Upper lobe of left lung (tissue), 6 donors: ENCODE results near the gene ARHGEF7. TPM values are rescaled to one million over a fixed set of nuclear protein-coding genes. Genes with fewer than 3 reads are reported as not detected.

Experiments
- ATAC-seq, 2 donors: fragments of 200-7000 bp; cut with Tn5 transposase; one replicate each; pipeline ENCODE4 v1.9.1; 2022; ENCODE audit warnings: mild to moderate bottlenecking in 2 of 2, moderate library complexity in 2 of 2; ENCODE audit not compliant: low FRiP score in 2 of 2
- DNase-seq, 2 donors: peaks; one replicate each; pipeline ENCODE4 v3.0.0-alpha.2; 2019 to 2020
- H3K27ac ChIP-seq, 4 donors: fragments of 200-600 bp; sonication (generic); one replicate each; pipeline ENCODE4 v1.5.1; 2016 to 2019
- H3K27me3 ChIP-seq, 4 donors: fragments of 200-600 bp; sonication (generic); one replicate each; pipeline ENCODE4 v1.5.1; 2017 to 2019
- H3K36me3 ChIP-seq, 4 donors: fragments of 200-600 bp; sonication (generic); one replicate each; pipeline ENCODE4 v1.5.1; 2016 to 2019
- H3K4me1 ChIP-seq, 4 donors: fragments of 200-600 bp; sonication (generic); one replicate each; pipeline ENCODE4 v1.5.1; 2018 to 2019
- H3K4me3 ChIP-seq, 4 donors: fragments of 200-600 bp; sonication (generic); one replicate each; pipeline ENCODE4 v1.5.1; 2017 to 2019; ENCODE audit warnings: mild to moderate bottlenecking in 2 of 4, moderate library complexity in 1 of 4
- H3K9me3 ChIP-seq, 4 donors: fragments of 200-600 bp; sonication (generic); one replicate each; pipeline ENCODE4 v1.5.1; 2018 to 2019
- CTCF ChIP-seq, 6 experiments: fragments of 450-650 bp in 4 of 6; fragments of 200-600 bp in 2 of 6; sonication (generic) in 2 of 6; IDR thresholded peaks; one replicate each; pipeline ENCODE4 v1.5.1; 2016 to 2019; ENCODE audit warnings: antibody characterized with exemption in 6 of 6
- EP300 ChIP-seq, 4 donors: sonication (generic); formaldehyde crosslinking; IDR thresholded peaks; one replicate each; pipeline ENCODE4 v1.5.1; 2017; ENCODE audit warnings: antibody characterized with exemption in 4 of 4, control low read depth in 2 of 4
- POLR2A ChIP-seq, 4 donors: fragments of 450-650 bp; IDR thresholded peaks; one replicate each; pipeline ENCODE4 v1.5.1; 2016 to 2017; ENCODE audit warnings: antibody characterized with exemption in 4 of 4, mild to moderate bottlenecking in 2 of 4
- POLR2AphosphoS5 ChIP-seq, 2 donors: sonication (generic); formaldehyde crosslinking; IDR thresholded peaks; one replicate each; pipeline ENCODE4 v1.5.1; 2017; ENCODE audit warnings: antibody characterized with exemption in 2 of 2
- WGBS, 2 donors: methylation state at CpG; one replicate each; pipeline ENCODE4 v1.1.5; 2017 to 2018; 5-methylcytosine and 5-hydroxymethylcytosine counted together
- total RNA-seq, 6 donors: library from RNA; depleted of rRNA in 4 of 6; stranded (reverse); fragments of >200 nt in 4 of 6; gene quantifications; one replicate each; pipeline versions ENCODE4 v1.1.0 to v1.2.1, GENCODE V29; 2016 to 2021
- donor health status: DM: no; HTN: no; CAD: no; lungs with moderate emphysema.
- donor health status: DM: no; HTN: yes; CAD: no; lungs with severe emphysema.

Gene ARHGEF7
- total RNA-seq, 6 donors from 2014 or later: 50.3 to 130 (median 67.4) TPM

DNA sequence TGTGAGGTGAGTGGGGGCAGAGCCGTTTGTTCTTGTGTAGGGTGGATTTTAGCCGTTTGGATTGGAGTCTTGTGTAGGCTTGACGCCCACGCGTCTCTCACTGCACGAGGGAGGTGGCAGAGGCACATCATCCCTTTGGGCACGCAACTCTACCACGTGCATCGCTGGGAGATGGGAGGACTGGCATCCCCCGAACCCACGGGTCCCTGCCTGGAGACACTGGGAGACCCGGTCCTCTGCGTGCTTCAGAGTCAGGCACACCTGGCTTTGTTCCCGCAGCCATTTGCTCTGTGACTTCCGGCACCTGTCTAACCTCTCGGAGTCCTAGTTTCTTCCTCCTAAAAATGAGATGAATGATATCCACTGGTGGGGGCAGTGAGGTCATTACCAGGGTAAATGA, 6.4 kb downstream of the ARHGEF7 start:
- Histone ChIP-seq H3K36me3 (no peaks in the 10 kb centered on the region), H3K4me3 (no peak overlapping the region), H3K9me3 (no peaks in the 10 kb centered on the region), H3K27ac (no peak overlapping the region), H3K27me3 (peaks cover 0 to 2% (median 0%) of the 10 kb centered on the region in 4 donors), H3K4me1 (peaks cover 0 to under 1% (median 0%) of the 10 kb centered on the region in 4 donors)
- DNase-seq (peak in 1 of 2 donors; percentile 27), ATAC-seq (no peak)
- TF ChIP-seq CTCF (IDR thresholded peaks at IDR 0.05) (no peak), POLR2A (IDR thresholded peaks at IDR 0.05) (no peak), EP300 (IDR thresholded peaks at IDR 0.05) (no peak), POLR2AphosphoS5 (IDR thresholded peaks at IDR 0.05) (no peak)
- WGBS, 2 donors: 82 to 84% methylated on average over 6 to 16 of the region's 16 CpGs

DNA sequence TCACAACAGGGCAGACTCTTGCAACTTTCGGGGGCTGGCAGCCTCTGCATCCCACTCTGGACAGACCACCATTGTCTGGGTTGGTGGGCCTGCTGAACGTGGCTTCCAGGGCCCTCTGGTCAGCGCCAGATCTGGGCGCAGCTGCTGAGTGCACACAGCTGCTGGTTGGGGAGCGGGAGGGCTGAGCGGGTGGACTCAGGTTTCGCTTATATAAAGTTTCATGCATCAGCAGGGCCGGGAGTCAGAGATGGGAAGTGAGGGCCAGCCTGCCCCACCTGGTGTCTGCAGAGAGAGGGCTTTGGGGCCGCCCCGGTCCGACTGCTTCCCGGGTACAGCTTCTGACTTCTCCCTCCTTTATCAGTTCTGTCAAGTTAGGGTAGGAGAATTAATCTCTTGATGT, 6.9 kb downstream of the ARHGEF7 start:
- WGBS, 2 donors: 65 to 67% methylated on average over 6 to 8 of the region's 12 CpGs
- TF ChIP-seq POLR2AphosphoS5 (IDR thresholded peaks at IDR 0.05) (no peak), CTCF (IDR thresholded peaks at IDR 0.05) (no peak), EP300 (IDR thresholded peaks at IDR 0.05) (no peak), POLR2A (IDR thresholded peaks at IDR 0.05) (no peak)

DNA sequence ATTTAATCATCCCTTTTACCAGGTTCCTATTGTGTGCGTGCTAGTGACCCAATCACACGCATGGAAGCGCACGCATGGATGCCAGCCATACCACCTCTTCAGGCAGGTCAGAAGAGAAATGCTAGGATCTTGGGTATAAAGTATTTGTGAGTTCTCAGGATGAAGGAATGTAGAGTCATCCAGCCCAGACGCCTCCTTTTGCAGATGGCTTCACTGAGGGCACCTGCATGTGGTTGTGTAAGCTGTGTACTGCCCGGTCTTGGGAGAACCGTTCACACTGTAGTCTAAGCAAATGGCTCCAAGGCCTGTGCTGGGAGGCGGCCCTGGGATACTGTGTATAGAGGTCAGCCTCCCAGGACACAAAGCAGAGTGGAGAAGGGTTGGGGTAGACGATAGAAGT, 7.5 kb downstream of the ARHGEF7 start:
- no peaks in the 10 kb centered on the region for H3K4me1 ChIP-seq
- H3K4me3 ChIP-seq: no peak overlapping the region
- 91 to 100% methylated on average over 8 to 9 of the region's 9 CpGs for WGBS, 2 donors
- no peaks in the 10 kb centered on the region for H3K36me3 ChIP-seq
- ATAC-seq (no peak), DNase-seq (no peak)
- no peaks in the 10 kb centered on the region for H3K9me3 ChIP-seq
- no peaks in the 10 kb centered on the region for H3K27me3 ChIP-seq
- no peak overlapping the region for H3K27ac ChIP-seq
- TF ChIP-seq CTCF (IDR thresholded peaks at IDR 0.05) (no peak), EP300 (IDR thresholded peaks at IDR 0.05) (no peak), POLR2AphosphoS5 (IDR thresholded peaks at IDR 0.05) (no peak), POLR2A (IDR thresholded peaks at IDR 0.05) (no peak)

More for the DNA sequence above, 6.9 kb downstream of the ARHGEF7 start:
- no peak overlapping the region for H3K4me3 ChIP-seq
- H3K27me3 ChIP-seq: no peaks in the 10 kb centered on the region
- no peaks in the 10 kb centered on the region for H3K36me3 ChIP-seq
- H3K9me3 ChIP-seq: no peaks in the 10 kb centered on the region
- H3K27ac ChIP-seq: no peak overlapping the region
- no peaks in the 10 kb centered on the region for H3K4me1 ChIP-seq
- DNase-seq (peak in 1 of 2 donors; percentile 63), ATAC-seq (no peak)

- TF ChIP-seq POLR2A (IDR thresholded peaks at IDR 0.05): no peak
- TF ChIP-seq CTCF (IDR thresholded peaks at IDR 0.05): no peak
- TF ChIP-seq POLR2AphosphoS5 (IDR thresholded peaks at IDR 0.05): no peak
- TF ChIP-seq EP300 (IDR thresholded peaks at IDR 0.05): no peak
- Histone ChIP-seq H3K4me3 (no peak overlapping the region), H3K27me3 (no peaks in the 10 kb centered on the region), H3K36me3 (no peaks in the 10 kb centered on the region), H3K27ac (no peak overlapping the region), H3K4me1 (no peaks in the 10 kb centered on the region), H3K9me3 (no peaks in the 10 kb centered on the region)
- 90 to 93% methylated on average over 4 of the region's 4 CpGs for WGBS, 2 donors
- ATAC-seq: no peak
- DNase-seq: peak in 1 of 2 donors; percentile 37
These were observed 8.1 kb downstream of the ARHGEF7 start for GRCh38 chr13:111123221-111123620.

- Histone ChIP-seq H3K4me3 (no peak overlapping the region), H3K36me3 (no peaks in the 10 kb centered on the region), H3K27ac (no peak overlapping the region), H3K4me1 (no peaks in the 10 kb centered on the region), H3K27me3 (no peaks in the 10 kb centered on the region), H3K9me3 (no peaks in the 10 kb centered on the region)
- ATAC-seq (no peak), DNase-seq (no peak)
- TF ChIP-seq CTCF (IDR thresholded peaks at IDR 0.05) (no peak), EP300 (IDR thresholded peaks at IDR 0.05) (no peak), POLR2A (IDR thresholded peaks at IDR 0.05) (no peak), POLR2AphosphoS5 (IDR thresholded peaks at IDR 0.05) (no peak)
- 64 to 67% methylated on average over 8 of the region's 8 CpGs for WGBS, 2 donors
These were observed 8.5 kb downstream of the ARHGEF7 start for GRCh38 chr13:111123649-111124048.
